B cell (primary cell): ENCODE measurements around the gene DNAJC4. TPM values are rescaled to one million over a fixed set of nuclear protein-coding genes. Genes with fewer than 3 reads are reported as not detected.

Source experiments
- ATAC-seq: fragments of 200-7000 bp; cut with Tn5 transposase; one replicate; pipeline ENCODE4 v1.10.0; 2021; ENCODE audit warnings: low read depth, mild to moderate bottlenecking, moderate number of reproducible peaks, moderate library complexity
- CTCF ChIA-PET: fragments of 350-600 bp; sonication (Branson Sonifier 250); formaldehyde crosslinking; loops from one replicate; lab custom pipeline; 2021; ENCODE audit warnings: antibody characterized with exemption, inconsistent platforms; lab: Charles Lee
- POLR2A ChIA-PET: fragments of 350-600 bp; sonication (Branson Sonifier 250); formaldehyde crosslinking; loops from one replicate; lab custom pipeline; 2021; ENCODE audit warnings: antibody characterized with exemption; lab: Charles Lee
- DNase-seq: peaks from one replicate; pipeline ENCODE4 v3.0.0; 2013
- H2AFZ ChIP-seq: 2 replicates; pipeline ENCODE4 v1.6.1; 2012; ENCODE audit warnings: mild to moderate bottlenecking, low read depth, low read length; ENCODE audit not compliant: insufficient read depth, poor library complexity, severe bottlenecking
- H3K27ac ChIP-seq, 2 donors: 1 replicate in 1 of 2; 2 replicates in 1 of 2; pipeline ENCODE4 v1.5.1; 2012 to 2013; ENCODE audit warnings: low read length in 2 of 2, mild to moderate bottlenecking in 2 of 2, moderate library complexity in 1 of 2
- H3K27me3 ChIP-seq, 4 experiments: fragments of 200-600 bp in 1 of 4; sonication (generic) in 1 of 4; replicated peaks in 1 of 4; 1 replicate in 2 of 4; 2 replicates in 2 of 4; pipeline versions ENCODE4 v1.6.1 to v1.7.0; 2013 to 2016; ENCODE audit warnings: low read length in 3 of 4, mild to moderate bottlenecking in 2 of 4, mixed read lengths in 1 of 4, moderate library complexity in 1 of 4; ENCODE audit not compliant: insufficient read depth in 4 of 4, control insufficient read depth in 3 of 4; ENCODE audit errors: control extremely low read depth in 1 of 4
- H3K36me3 ChIP-seq, 2 experiments: replicated peaks in 1 of 2; 1 replicate in 1 of 2; 2 replicates in 1 of 2; pipeline versions ENCODE4 v1.6.1 to v1.7.1; 2013; ENCODE audit warnings: low read length in 1 of 2; ENCODE audit not compliant: insufficient read depth in 2 of 2, control insufficient read depth in 1 of 2; ENCODE audit errors: control extremely low read depth in 1 of 2, extremely low read depth in 1 of 2
- H3K4me1 ChIP-seq, 2 donors: fragments of 200-600 bp in 1 of 2; sonication (generic) in 1 of 2; 1 replicate in 1 of 2; 2 replicates in 1 of 2; pipeline versions ENCODE4 v1.5.1 to v1.6.1; 2013 to 2017; ENCODE audit warnings: low read length in 2 of 2; ENCODE audit not compliant: control insufficient read depth in 2 of 2, insufficient read depth in 2 of 2
- H3K4me2 ChIP-seq: replicated peaks from 2 replicates; pipeline ENCODE3; 2012; ENCODE audit warnings: mild to moderate bottlenecking, low read depth, low read length; ENCODE audit not compliant: poor library complexity, severe bottlenecking
- H3K4me3 ChIP-seq, 5 experiments: fragments of 200-600 bp in 1 of 5; sonication (generic) in 1 of 5; 1 replicate in 3 of 5; 2 replicates in 2 of 5; pipeline versions ENCODE4 v1.5.1 to v1.7.0; 2011 to 2016; ENCODE audit warnings: low read length in 4 of 5, mild to moderate bottlenecking in 4 of 5, low read depth in 2 of 5, control low read depth in 1 of 5, moderate library complexity in 1 of 5; ENCODE audit not compliant: insufficient read depth in 1 of 5; ENCODE audit errors: control extremely low read depth in 1 of 5, extremely low read depth in 1 of 5
- H3K79me2 ChIP-seq: fragments of 200-600 bp; sonication (generic); one replicate; pipeline ENCODE4 v1.6.0; 2016; ENCODE audit warnings: low read length; ENCODE audit not compliant: control insufficient read depth, insufficient read depth
- H3K9ac ChIP-seq: fragments of 200-600 bp; sonication (generic); 2 replicates; pipeline ENCODE4 v1.6.1; 2017; ENCODE audit warnings: mild to moderate bottlenecking, low read length, moderate library complexity
- H3K9me3 ChIP-seq, 3 donors: one replicate each; pipeline versions ENCODE4 v1.6.1 to v1.7.1; 2013; ENCODE audit warnings: low read length in 2 of 3; ENCODE audit not compliant: control insufficient read depth in 2 of 3, insufficient read depth in 1 of 3; ENCODE audit errors: control extremely low read depth in 1 of 3
- H4K20me1 ChIP-seq: 2 replicates; pipeline ENCODE4 v1.6.0; 2012; ENCODE audit warnings: mild to moderate bottlenecking, low read length; ENCODE audit not compliant: insufficient read depth, control insufficient read depth, poor library complexity, severe bottlenecking
- H3K27ac Mint-ChIP-seq: one replicate; pipeline ENCODE4 v1.8.0; 2021; ENCODE audit warnings: mixed read lengths
- H3K27me3 Mint-ChIP-seq: one replicate; pipeline ENCODE4 v1.8.0; 2021; ENCODE audit warnings: mixed read lengths
- H3K4me1 Mint-ChIP-seq: one replicate; pipeline ENCODE4 v1.8.0; 2021; ENCODE audit warnings: mixed read lengths
- H3K4me3 Mint-ChIP-seq: one replicate; pipeline ENCODE4 v1.8.0; 2021; ENCODE audit warnings: mixed read lengths
- H3K9me3 Mint-ChIP-seq: one replicate; pipeline ENCODE4 v1.8.0; 2022; ENCODE audit warnings: mixed read lengths; ENCODE audit not compliant: insufficient read depth
- EZH2 ChIP-seq: IDR thresholded peaks from 2 replicates; pipeline ENCODE4 v1.6.1; 2012; ENCODE audit warnings: borderline replicate concordance, low read depth, mild to moderate bottlenecking, moderate library complexity, low read length; ENCODE audit not compliant: insufficient read depth, poor library complexity, severe bottlenecking
- WGBS: methylation state at CpG from one replicate; pipeline ENCODE4 v1.1.5; 2013; ENCODE audit warnings: missing lambda C conversion rate; ENCODE audit not compliant: insufficient coverage; 5-methylcytosine and 5-hydroxymethylcytosine counted together
- intact Hi-C: fragments of 100-400 bp; cut with micrococcal nuclease; formaldehyde crosslinking; loops from one replicate; pipeline ENCODE4 v1.10.0; 2022
- polyA plus RNA-seq: library from polyadenylated mRNA; depleted of rRNA; stranded (reverse); fragments of >200 nt; gene quantifications from 2 replicates; pipeline ENCODE4 v1.2.3, GENCODE V29; 2012
- total RNA-seq, 2 donors: library from RNA; stranded (reverse); fragments of 120-200 nt in 1 of 2; gene quantifications; 1 replicate in 1 of 2; 2 replicates in 1 of 2; pipeline versions ENCODE4 v1.2.3 to v1.2.4, GENCODE V29; 2013 to 2022
- TF ChIP-seq, protein P1 (sequence below): fragments of 200-600 bp; IDR thresholded peaks from one replicate; pipeline ENCODE4 v1.8.0; 2022; ENCODE audit warnings: antibody characterized with exemption, mild to moderate bottlenecking

DNAJC4 gene
- total and polyA plus RNA-seq, 2 donors (not counting 1 experiment from before 2014, with no cell fraction given), result 74.4 to 105 TPM

DNA sequence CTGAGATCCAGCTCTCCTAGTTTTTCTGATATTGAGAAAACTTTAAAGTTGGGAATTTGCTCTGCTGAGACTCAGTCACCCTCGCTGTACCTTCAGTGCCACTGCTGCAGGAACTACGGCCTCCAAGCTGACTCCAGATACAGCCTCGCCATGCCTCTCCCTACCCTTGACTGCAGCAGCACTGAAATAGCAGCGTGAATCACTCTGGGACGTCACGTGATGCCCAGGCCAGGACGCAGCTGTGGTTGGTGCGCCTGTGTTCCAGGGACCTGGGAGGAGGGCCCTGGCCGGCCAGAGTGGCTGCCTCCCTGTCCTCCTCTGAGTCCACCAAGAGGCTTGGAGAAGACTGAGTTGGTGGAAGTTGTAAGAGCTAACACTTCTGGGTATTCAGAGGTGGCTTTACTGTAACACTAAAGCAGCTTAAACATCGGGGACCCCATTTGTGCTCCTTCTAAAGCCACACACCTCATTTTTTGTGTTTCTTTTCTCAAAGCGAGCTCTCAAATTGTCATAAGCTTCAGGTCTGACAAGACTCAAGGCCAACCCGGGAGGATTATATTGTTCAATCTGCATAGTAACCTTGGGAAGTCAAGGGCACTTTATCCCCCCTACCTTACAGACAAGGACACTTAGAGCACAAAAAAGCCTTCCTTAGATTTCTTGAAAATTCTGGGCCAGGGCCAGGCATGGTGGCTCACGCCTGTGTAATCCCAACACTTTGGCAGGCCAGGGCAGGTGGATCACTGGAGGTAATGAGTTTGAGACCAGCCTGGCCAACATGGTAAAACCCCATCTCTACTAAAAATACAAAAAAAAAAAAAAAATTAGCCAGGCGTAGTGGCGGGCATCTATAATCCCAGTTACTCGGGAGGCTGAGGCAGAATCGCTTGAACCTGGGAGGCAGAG lies 48.6 kb upstream of the DNAJC4 start:
- Histone ChIP-seq H3K4me2 (peak overlapping the region; percentile 35), H2AFZ (peak overlapping the region; percentile 47), H3K79me2 (peaks cover 43% of the 10 kb centered on the region), H3K4me1 (peaks cover 18 to 31% of the 10 kb centered on the region in 2 donors), H3K27ac (no peak overlapping the region), H3K9me3 (no peaks in the 10 kb centered on the region), H3K9ac (no peak overlapping the region), H3K36me3 (peaks cover 0 to 2% of the 10 kb centered on the region in 2 experiments), H3K4me3 (no peak overlapping the region), H4K20me1 (no peaks in the 10 kb centered on the region), H3K27me3 (no peaks in the 10 kb centered on the region)
- Mint-ChIP-seq H3K27me3 (no peaks in the 10 kb centered on the region), H3K9me3 (no peaks in the 10 kb centered on the region), H3K4me3 (peak overlapping the region; percentile 34), H3K27ac (peak overlapping the region; percentile 32), H3K4me1 (peaks cover 38% of the 10 kb centered on the region)
- CTCF ChIA-PET, result interaction anchor here (0.7 to 1.0 kb wide), 2 partner anchors 119 to 120 kb away, joined by 3 read pairs; no protein-coding TSS in a partner anchor
- 29% methylated on average over 12 of the region's 17 CpGs for WGBS
- TF ChIP-seq, protein P1, sequence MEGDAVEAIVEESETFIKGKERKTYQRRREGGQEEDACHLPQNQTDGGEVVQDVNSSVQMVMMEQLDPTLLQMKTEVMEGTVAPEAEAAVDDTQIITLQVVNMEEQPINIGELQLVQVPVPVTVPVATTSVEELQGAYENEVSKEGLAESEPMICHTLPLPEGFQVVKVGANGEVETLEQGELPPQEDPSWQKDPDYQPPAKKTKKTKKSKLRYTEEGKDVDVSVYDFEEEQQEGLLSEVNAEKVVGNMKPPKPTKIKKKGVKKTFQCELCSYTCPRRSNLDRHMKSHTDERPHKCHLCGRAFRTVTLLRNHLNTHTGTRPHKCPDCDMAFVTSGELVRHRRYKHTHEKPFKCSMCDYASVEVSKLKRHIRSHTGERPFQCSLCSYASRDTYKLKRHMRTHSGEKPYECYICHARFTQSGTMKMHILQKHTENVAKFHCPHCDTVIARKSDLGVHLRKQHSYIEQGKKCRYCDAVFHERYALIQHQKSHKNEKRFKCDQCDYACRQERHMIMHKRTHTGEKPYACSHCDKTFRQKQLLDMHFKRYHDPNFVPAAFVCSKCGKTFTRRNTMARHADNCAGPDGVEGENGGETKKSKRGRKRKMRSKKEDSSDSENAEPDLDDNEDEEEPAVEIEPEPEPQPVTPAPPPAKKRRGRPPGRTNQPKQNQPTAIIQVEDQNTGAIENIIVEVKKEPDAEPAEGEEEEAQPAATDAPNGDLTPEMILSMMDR, result no peak
- TF ChIP-seq EZH2, result no peak
- intact Hi-C loops, result no loop called here
- DNase-seq, result no peak
- POLR2A ChIA-PET, result interaction anchor here (0.6 to 0.7 kb wide), 4 partner anchors 11 to 247 kb away, joined by 3 to 4 read pairs (median 3); no protein-coding TSS in a partner anchor
- ATAC-seq, result no peak
